Adipocyte (in vitro differentiated cells): ENCODE results near the gene STPG1.

Experiments
- DNase-seq: peaks from one replicate; pipeline ENCODE4 v3.0.0-alpha.2; 2015; ENCODE audit warnings: low read depth
- H3K27me3 ChIP-seq: replicated peaks from 2 replicates; pipeline ENCODE4 v1.7.0; 2013; ENCODE audit warnings: mild to moderate bottlenecking, low read length, moderate library complexity; ENCODE audit not compliant: control insufficient read depth, insufficient read depth
- H3K36me3 ChIP-seq: 2 replicates; pipeline ENCODE4 v1.7.0; 2013; ENCODE audit warnings: low read length, mild to moderate bottlenecking, moderate library complexity; ENCODE audit not compliant: control insufficient read depth, insufficient read depth, severe bottlenecking
- H3K4me1 ChIP-seq: 2 replicates; pipeline ENCODE4 v1.7.0; 2013; ENCODE audit warnings: mild to moderate bottlenecking, low read length, moderate library complexity; ENCODE audit not compliant: control insufficient read depth, insufficient read depth
- H3K4me3 ChIP-seq: 2 replicates; pipeline ENCODE4 v1.7.0; 2013; ENCODE audit warnings: mild to moderate bottlenecking, low read length, moderate library complexity
- H3K9ac ChIP-seq: 2 replicates; pipeline ENCODE4 v1.7.0; 2013; ENCODE audit warnings: mild to moderate bottlenecking, low read length, moderate library complexity
- H3K9me3 ChIP-seq: 2 replicates; pipeline ENCODE4 v1.7.0; 2013; ENCODE audit warnings: mild to moderate bottlenecking, low read length, moderate library complexity; ENCODE audit not compliant: control insufficient read depth

Gene STPG1

DNA sequence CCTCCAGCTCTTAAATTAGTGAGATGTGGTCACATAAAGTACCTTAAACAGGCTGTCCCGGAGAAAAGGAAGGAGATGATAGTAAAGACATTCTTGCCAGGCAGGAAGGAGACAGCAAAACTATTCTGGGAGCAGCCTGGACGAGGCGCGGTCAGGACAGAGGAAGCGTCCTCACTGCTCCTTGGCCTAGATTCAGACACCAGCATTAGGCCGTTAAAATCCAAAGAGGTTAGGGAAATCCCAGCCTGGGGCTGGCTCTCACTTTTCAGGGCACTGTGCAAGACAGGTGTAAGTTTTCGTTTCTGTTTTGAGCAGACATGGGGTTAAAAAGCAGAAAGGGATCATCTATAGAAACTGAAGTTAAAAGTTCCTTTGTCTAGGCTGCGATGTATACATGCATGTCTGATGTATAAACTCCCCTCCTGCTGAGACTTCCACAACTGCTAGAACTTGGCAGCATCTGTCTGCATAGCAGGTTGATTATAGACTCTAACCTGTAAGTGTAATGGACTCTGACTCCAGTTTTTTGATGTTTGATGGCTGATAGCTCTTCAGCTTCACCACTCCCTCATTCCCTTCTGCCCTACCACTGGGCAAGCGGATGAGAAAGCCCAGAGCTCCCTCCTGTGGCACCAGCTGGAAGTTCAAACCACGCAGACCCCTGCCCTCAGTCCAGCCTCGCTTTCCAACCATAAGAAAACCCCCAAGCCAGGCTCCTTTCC is 21.5 kb downstream of the STPG1 start:
- H3K4me1 ChIP-seq, result peaks cover 34% of the 10 kb centered on the region
- H3K27me3 ChIP-seq, result peaks cover under 1% of the 10 kb centered on the region
- H3K9me3 ChIP-seq, result no peaks in the 10 kb centered on the region
- DNase-seq, result peak; percentile 63
- peak overlapping the region; percentile 71 for H3K9ac ChIP-seq
- H3K4me3 ChIP-seq, result peak overlapping the region; percentile 54
- no peaks in the 10 kb centered on the region for H3K36me3 ChIP-seq

DNA sequence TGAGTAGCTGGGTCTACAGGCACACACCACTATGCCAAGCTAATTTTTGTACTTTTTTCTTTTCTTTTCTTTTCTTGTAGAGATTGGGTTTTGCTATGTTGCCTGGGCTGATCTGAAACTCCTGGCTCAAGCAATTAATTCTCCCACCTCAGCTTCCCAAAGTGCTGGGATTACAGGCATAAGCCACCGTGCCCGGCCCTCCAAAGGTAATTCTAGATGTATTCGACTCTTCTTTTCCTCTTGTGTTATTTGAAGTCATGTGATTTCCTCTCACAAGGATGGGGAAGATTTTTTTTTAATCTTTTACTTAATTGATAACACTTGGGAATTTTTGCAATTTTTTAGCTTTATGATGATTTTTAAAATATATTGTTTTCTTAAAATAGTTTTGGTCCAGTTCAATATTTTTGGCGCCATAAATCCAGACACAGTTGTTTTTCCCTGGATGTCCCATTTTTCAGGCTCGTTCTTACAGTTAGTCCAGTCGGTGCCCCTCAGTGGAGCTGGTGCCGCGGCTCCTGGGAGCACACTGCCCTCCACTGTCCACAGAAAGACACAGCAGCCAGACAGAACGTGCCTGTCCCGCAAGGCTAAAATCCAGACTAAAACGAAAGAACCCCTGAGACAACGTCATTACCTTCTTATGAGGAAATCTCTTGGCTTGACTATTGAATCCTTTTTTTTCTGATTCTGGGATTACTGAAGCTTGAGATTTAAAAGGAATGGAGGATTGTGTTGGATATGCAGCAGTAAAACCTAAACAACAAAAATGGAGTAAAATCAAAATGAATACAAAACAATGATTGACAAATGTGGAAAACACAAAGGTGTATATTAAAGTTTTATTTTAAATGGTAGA is 22.4 kb downstream of the STPG1 start:
- Histone ChIP-seq H3K36me3 (no peaks in the 10 kb centered on the region), H3K27me3 (peaks cover 2% of the 10 kb centered on the region), H3K9ac (peak overlapping the region; percentile 71), H3K4me1 (peaks cover 34% of the 10 kb centered on the region), H3K9me3 (no peaks in the 10 kb centered on the region), H3K4me3 (peak overlapping the region; percentile 54)
- peak; percentile 96 for DNase-seq

GRCh38 chr1:24389231-24389678 is 24.3 kb downstream of the STPG1 start:
- Histone ChIP-seq H3K4me3 (no peak overlapping the region), H3K27me3 (peaks cover 2% of the 10 kb centered on the region), H3K36me3 (no peaks in the 10 kb centered on the region), H3K9ac (no peak overlapping the region), H3K4me1 (peaks cover 37% of the 10 kb centered on the region), H3K9me3 (no peaks in the 10 kb centered on the region)
- DNase-seq, result no peak

GRCh38 chr1:24388331-24388885 is 25.2 kb downstream of the STPG1 start:
- Histone ChIP-seq H3K4me3 (no peak overlapping the region), H3K36me3 (no peaks in the 10 kb centered on the region), H3K9me3 (no peaks in the 10 kb centered on the region), H3K27me3 (peaks cover 2% of the 10 kb centered on the region), H3K9ac (no peak overlapping the region), H3K4me1 (peaks cover 30% of the 10 kb centered on the region)
- no peak for DNase-seq

GRCh38 chr1:24387636-24388175 is 25.9 kb downstream of the STPG1 start:
- Histone ChIP-seq H3K36me3 (no peaks in the 10 kb centered on the region), H3K4me3 (no peak overlapping the region), H3K4me1 (peaks cover 28% of the 10 kb centered on the region), H3K27me3 (peaks cover 2% of the 10 kb centered on the region), H3K9ac (no peak overlapping the region), H3K9me3 (no peaks in the 10 kb centered on the region)
- DNase-seq, result no peak

GRCh38 chr1:24386931-24387330 is 26.7 kb downstream of the STPG1 start:
- no peak overlapping the region for H3K4me3 ChIP-seq
- H3K4me1 ChIP-seq, result peaks cover 25% of the 10 kb centered on the region
- no peaks in the 10 kb centered on the region for H3K36me3 ChIP-seq
- no peaks in the 10 kb centered on the region for H3K9me3 ChIP-seq
- DNase-seq, result no peak
- H3K27me3 ChIP-seq, result peaks cover 2% of the 10 kb centered on the region
- no peak overlapping the region for H3K9ac ChIP-seq

- H3K9ac ChIP-seq, result no peak overlapping the region
- H3K4me3 ChIP-seq, result no peak overlapping the region
- H3K4me1 ChIP-seq, result peaks cover 18% of the 10 kb centered on the region
- H3K27me3 ChIP-seq, result peaks cover 2% of the 10 kb centered on the region
- no peaks in the 10 kb centered on the region for H3K9me3 ChIP-seq
- H3K36me3 ChIP-seq, result no peaks in the 10 kb centered on the region
- no peak for DNase-seq
Measured at GRCh38 chr1:24386241-24386640, 27.3 kb downstream of the STPG1 start.

DNA sequence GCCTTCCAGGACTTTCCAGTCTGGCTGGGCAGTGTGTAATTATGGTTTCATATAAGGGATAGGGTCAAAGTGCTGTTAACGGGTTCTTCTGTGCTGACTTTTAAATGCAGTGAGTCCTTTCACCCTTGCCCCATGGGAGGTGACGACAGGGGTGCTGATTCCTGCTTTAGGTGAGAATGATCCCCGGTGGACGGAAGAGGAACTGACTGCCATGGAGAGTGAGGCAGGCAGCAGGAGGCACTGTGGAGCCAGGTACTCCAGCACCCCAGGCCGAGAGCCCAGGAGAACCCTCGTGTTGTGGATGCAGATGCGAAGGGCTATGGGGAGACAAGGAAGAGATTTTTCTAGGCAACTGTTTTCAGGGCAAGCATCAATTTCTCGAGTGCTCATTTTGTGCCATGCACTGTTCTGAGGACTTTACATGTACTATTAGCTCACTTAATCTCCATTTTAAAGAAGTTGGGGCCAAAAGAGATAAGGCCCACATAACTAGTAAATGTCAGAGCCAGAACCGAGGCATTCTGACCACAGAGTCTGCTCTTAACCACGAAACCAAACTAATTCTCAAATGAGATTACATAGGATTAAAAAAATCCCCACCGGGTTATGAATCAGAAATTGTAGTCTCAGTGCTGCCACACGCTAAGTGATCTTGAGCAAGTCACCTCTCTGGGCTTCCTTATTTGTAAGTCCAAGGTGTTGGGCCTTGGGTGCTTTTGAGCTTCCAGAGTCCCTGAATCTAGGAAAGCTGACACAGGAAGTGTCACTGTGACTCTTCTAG is 28.2 kb downstream of the STPG1 start:
- no peaks in the 10 kb centered on the region for H3K36me3 ChIP-seq
- DNase-seq, result no peak
- no peak overlapping the region for H3K4me3 ChIP-seq
- H3K27me3 ChIP-seq, result peaks cover 2% of the 10 kb centered on the region
- peaks cover 14% of the 10 kb centered on the region for H3K4me1 ChIP-seq
- no peak overlapping the region for H3K9ac ChIP-seq
- H3K9me3 ChIP-seq, result no peaks in the 10 kb centered on the region

GRCh38 chr1:24384251-24385090 is 29.1 kb downstream of the STPG1 start:
- peaks cover 18% of the 10 kb centered on the region for H3K4me1 ChIP-seq
- DNase-seq, result peak; percentile 76
- peaks cover 2% of the 10 kb centered on the region for H3K27me3 ChIP-seq
- H3K9me3 ChIP-seq, result no peaks in the 10 kb centered on the region
- H3K4me3 ChIP-seq, result no peak overlapping the region
- H3K9ac ChIP-seq, result no peak overlapping the region
- H3K36me3 ChIP-seq, result no peaks in the 10 kb centered on the region

GRCh38 chr1:24383381-24383940 is 30.1 kb downstream of the STPG1 start:
- H3K9me3 ChIP-seq, result no peaks in the 10 kb centered on the region
- no peak overlapping the region for H3K9ac ChIP-seq
- no peaks in the 10 kb centered on the region for H3K36me3 ChIP-seq
- no peak overlapping the region for H3K4me3 ChIP-seq
- H3K27me3 ChIP-seq, result peaks cover 2% of the 10 kb centered on the region
- peaks cover 15% of the 10 kb centered on the region for H3K4me1 ChIP-seq
- peak; percentile 59 for DNase-seq
